SK-N-SH (cell line): ENCODE results near the gene BMPR1A. TPM values are rescaled to one million over a fixed set of nuclear protein-coding genes. Genes with fewer than 3 reads are reported as not detected.

Source experiments
- CTCF ChIA-PET: fragments of 300-600, 350-600 bp; formaldehyde crosslinking; extraction: SDS; loops from one replicate; lab custom pipeline; 2021; lab: Yijun Ruan, JAX
- POLR2A ChIA-PET: fragments of 350-600 bp; sonication (Branson Sonifier 250); formaldehyde crosslinking; extraction: SDS; loops from one replicate; lab custom pipeline; 2020; ENCODE audit warnings: antibody characterized with exemption, inconsistent platforms; lab: Yijun Ruan, JAX
- DNase-seq: peaks from one replicate; pipeline ENCODE4 v3.0.0; 2012
- H2AFZ ChIP-seq: fragments of 200-600 bp; sonication (generic); 2 replicates; pipeline ENCODE4 v1.8.1; 2016; ENCODE audit warnings: antibody characterized with exemption, mild to moderate bottlenecking, low read depth
- H3F3A ChIP-seq: fragments of 200-600 bp; sonication (generic); replicated peaks from 2 replicates; pipeline ENCODE3; 2016; ENCODE audit warnings: antibody characterized with exemption, mild to moderate bottlenecking; ENCODE audit not compliant: insufficient read depth
- H3K27ac ChIP-seq, 2 experiments: fragments of 200-500 bp in 1 of 2; fragments of 200-600 bp in 1 of 2; sonication (Bioruptor generic) in 1 of 2; sonication (generic), shearing (Covaris generic) in 1 of 2; 2 replicates each; pipeline versions ENCODE4 v1.5.1 to v1.6.1; 2014 to 2016; ENCODE audit warnings: low read depth in 2 of 2, inconsistent platforms in 1 of 2, low read length in 1 of 2, mild to moderate bottlenecking in 1 of 2, mixed read lengths in 1 of 2
- H3K27me3 ChIP-seq: fragments of 200-600 bp; sonication (generic), shearing (Covaris generic); 2 replicates; pipeline ENCODE4 v1.6.1; 2016; ENCODE audit warnings: mixed run types; ENCODE audit not compliant: insufficient read depth
- H3K36me3 ChIP-seq, 2 experiments: fragments of 200-500 bp in 1 of 2; fragments of 200-600 bp in 1 of 2; sonication (Bioruptor generic) in 1 of 2; sonication (generic) in 1 of 2; replicated peaks in 1 of 2; 2 replicates each; pipeline versions ENCODE3 to v1.5.1; 2014 to 2016; ENCODE audit warnings: low read length in 1 of 2, mild to moderate bottlenecking in 1 of 2; ENCODE audit not compliant: insufficient read depth in 2 of 2, control insufficient read depth in 1 of 2
- H3K4me1 ChIP-seq, 2 experiments: fragments of 200-500 bp in 1 of 2; fragments of 200-600 bp in 1 of 2; sonication (Bioruptor generic) in 1 of 2; sonication (generic), shearing (Covaris generic) in 1 of 2; 2 replicates each; pipeline versions ENCODE4 v1.5.1 to v1.6.1; 2014 to 2016; ENCODE audit warnings: low read depth in 1 of 2, low read length in 1 of 2, mixed run types in 1 of 2; ENCODE audit not compliant: insufficient read depth in 2 of 2, control insufficient read depth in 1 of 2
- H3K4me2 ChIP-seq: fragments of 200-600 bp; sonication (generic), shearing (Covaris generic); 2 replicates; pipeline ENCODE4 v1.6.1; 2017; ENCODE audit warnings: mixed run types
- H3K4me3 ChIP-seq, 2 experiments: fragments of 200-500 bp in 1 of 2; fragments of 200-600 bp in 1 of 2; sonication (Bioruptor generic) in 1 of 2; sonication (generic), shearing (Covaris generic) in 1 of 2; 2 replicates each; pipeline versions ENCODE4 v1.5.1 to v1.8.1; 2014 to 2016; ENCODE audit warnings: low read depth in 2 of 2, inconsistent platforms in 1 of 2, low read length in 1 of 2, mild to moderate bottlenecking in 1 of 2, mixed read lengths in 1 of 2, moderate library complexity in 1 of 2
- H3K79me2 ChIP-seq: fragments of 200-600 bp; sonication (generic); 2 replicates; pipeline ENCODE4 v1.8.1; 2017; ENCODE audit warnings: mild to moderate bottlenecking; ENCODE audit not compliant: insufficient read depth
- H3K9ac ChIP-seq: fragments of 200-600 bp; sonication (generic); 2 replicates; pipeline ENCODE4 v1.6.1; 2017; ENCODE audit warnings: mixed run types
- H3K9me2 ChIP-seq: fragments of 200-600 bp; sonication (generic); 2 replicates; pipeline ENCODE4 v1.6.1; 2017; ENCODE audit warnings: mixed run types
- H3K9me3 ChIP-seq: fragments of 200-600 bp; sonication (generic); 2 replicates; pipeline ENCODE4 v1.6.1; 2017; ENCODE audit warnings: mixed run types, mild to moderate bottlenecking, moderate library complexity
- H4K20me1 ChIP-seq: fragments of 200-600 bp; sonication (generic); 2 replicates; pipeline ENCODE4 v1.6.1; 2017; ENCODE audit warnings: mild to moderate bottlenecking, mixed run types; ENCODE audit not compliant: insufficient read depth
- ELF1 ChIP-seq: IDR thresholded peaks from 2 replicates; pipeline ENCODE4 v1.4.0; 2012
- EP300 ChIP-seq, 2 experiments: IDR thresholded peaks; 2 replicates each; pipeline versions ENCODE4 v1.4.0 to v1.6.1; 2012; ENCODE audit warnings: borderline replicate concordance in 1 of 2, low read depth in 1 of 2, low read length in 1 of 2
- GABPA ChIP-seq: IDR thresholded peaks from 2 replicates; pipeline ENCODE4 v1.4.0; 2012; ENCODE audit warnings: low read depth, mild to moderate bottlenecking
- GATA2 ChIP-seq: sonication (generic); formaldehyde crosslinking; IDR thresholded peaks from 2 replicates; pipeline ENCODE4 v1.5.0; 2020; ENCODE audit warnings: mild to moderate bottlenecking, missing genetic modification reagents
- JUND ChIP-seq: IDR thresholded peaks from 2 replicates; pipeline ENCODE4 v1.4.0; 2012
- MEF2A ChIP-seq: IDR thresholded peaks from 2 replicates; pipeline ENCODE4 v1.4.0; 2012; ENCODE audit warnings: low read depth, borderline replicate concordance
- PBX3 ChIP-seq: IDR thresholded peaks from 2 replicates; pipeline ENCODE4; 2012
- RFX5 ChIP-seq: IDR thresholded peaks from 2 replicates; pipeline ENCODE4 v1.6.1; 2012; ENCODE audit warnings: mild to moderate bottlenecking, improper control_type of control experiment, low read length
- SIN3A ChIP-seq: IDR thresholded peaks from 2 replicates; pipeline ENCODE4 v1.6.1; 2012; ENCODE audit warnings: low read depth, mild to moderate bottlenecking, low read length, moderate library complexity, borderline replicate concordance
- SMC3 ChIP-seq: IDR thresholded peaks from 2 replicates; pipeline ENCODE4 v1.6.1; 2012; ENCODE audit warnings: low read depth, low read length, improper control_type of control experiment
- TCF12 ChIP-seq: IDR thresholded peaks from 2 replicates; pipeline ENCODE4 v1.4.0; 2012
- USF1 ChIP-seq: IDR thresholded peaks from 2 replicates; pipeline ENCODE4 v1.4.0; 2012; ENCODE audit warnings: low read depth, borderline replicate concordance
- YY1 ChIP-seq: IDR thresholded peaks from 2 replicates; pipeline ENCODE4 v1.4.0; 2012; ENCODE audit warnings: low read depth, mild to moderate bottlenecking
- WGBS: methylation state at CpG from one replicate; pipeline ENCODE4 v1.1.6; 2017; ENCODE audit warnings: low lambda C conversion rate; 5-methylcytosine and 5-hydroxymethylcytosine counted together
- polyA plus RNA-seq, 3 experiments: library from polyadenylated mRNA; depleted of rRNA; stranded (reverse); fragments of >200 nt; gene quantifications; 2 replicates each; pipeline ENCODE4 v1.2.3, GENCODE V29; 2012
- TF ChIP-seq, protein P1 (sequence below): IDR thresholded peaks from 2 replicates; pipeline ENCODE4 v1.6.1; 2012; ENCODE audit warnings: mild to moderate bottlenecking, low read depth, low read length, moderate library complexity

BMPR1A gene
- polyA plus RNA-seq, 1 of the 3 experiments (the other 2 are of a cell fraction) = 12.7 TPM

- TF ChIP-seq PBX3 (no peak), EP300 (IDR thresholded peaks at IDR 0.05; ENCODE audit: borderline replicate concordance in 1 of 2, low read depth in 1 of 2, low read length in 1 of 2) (no peak)
Observed at GRCh38 chr10:86819567-86819966, 63.1 kb downstream of the BMPR1A start (continued).

- no peak for DNase-seq
- H3K9me3 ChIP-seq = no peaks in the 10 kb centered on the region
- H2AFZ ChIP-seq = no peak overlapping the region
- H3K4me1 ChIP-seq = peaks cover 3 to 4% of the 10 kb centered on the region in 2 experiments; a peak in 3 of 4 replicates
- H3F3A ChIP-seq = peaks cover 5% of the 10 kb centered on the region
- TF ChIP-seq, protein P1, sequence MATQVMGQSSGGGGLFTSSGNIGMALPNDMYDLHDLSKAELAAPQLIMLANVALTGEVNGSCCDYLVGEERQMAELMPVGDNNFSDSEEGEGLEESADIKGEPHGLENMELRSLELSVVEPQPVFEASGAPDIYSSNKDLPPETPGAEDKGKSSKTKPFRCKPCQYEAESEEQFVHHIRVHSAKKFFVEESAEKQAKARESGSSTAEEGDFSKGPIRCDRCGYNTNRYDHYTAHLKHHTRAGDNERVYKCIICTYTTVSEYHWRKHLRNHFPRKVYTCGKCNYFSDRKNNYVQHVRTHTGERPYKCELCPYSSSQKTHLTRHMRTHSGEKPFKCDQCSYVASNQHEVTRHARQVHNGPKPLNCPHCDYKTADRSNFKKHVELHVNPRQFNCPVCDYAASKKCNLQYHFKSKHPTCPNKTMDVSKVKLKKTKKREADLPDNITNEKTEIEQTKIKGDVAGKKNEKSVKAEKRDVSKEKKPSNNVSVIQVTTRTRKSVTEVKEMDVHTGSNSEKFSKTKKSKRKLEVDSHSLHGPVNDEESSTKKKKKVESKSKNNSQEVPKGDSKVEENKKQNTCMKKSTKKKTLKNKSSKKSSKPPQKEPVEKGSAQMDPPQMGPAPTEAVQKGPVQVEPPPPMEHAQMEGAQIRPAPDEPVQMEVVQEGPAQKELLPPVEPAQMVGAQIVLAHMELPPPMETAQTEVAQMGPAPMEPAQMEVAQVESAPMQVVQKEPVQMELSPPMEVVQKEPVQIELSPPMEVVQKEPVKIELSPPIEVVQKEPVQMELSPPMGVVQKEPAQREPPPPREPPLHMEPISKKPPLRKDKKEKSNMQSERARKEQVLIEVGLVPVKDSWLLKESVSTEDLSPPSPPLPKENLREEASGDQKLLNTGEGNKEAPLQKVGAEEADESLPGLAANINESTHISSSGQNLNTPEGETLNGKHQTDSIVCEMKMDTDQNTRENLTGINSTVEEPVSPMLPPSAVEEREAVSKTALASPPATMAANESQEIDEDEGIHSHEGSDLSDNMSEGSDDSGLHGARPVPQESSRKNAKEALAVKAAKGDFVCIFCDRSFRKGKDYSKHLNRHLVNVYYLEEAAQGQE = no peak
- TF ChIP-seq SMC3 = no peak
- no peak for TF ChIP-seq SIN3A
- 97% methylated on average over 5 of the region's 5 CpGs for WGBS
- H3K27me3 ChIP-seq = no peaks in the 10 kb centered on the region
- CTCF ChIA-PET = interaction anchor here (0.9 to 1.3 kb wide), 3 partner anchors 9 to 26 kb away, joined by 3 to 4 read pairs (median 3); no protein-coding TSS in a partner anchor
- H3K9ac ChIP-seq = no peak overlapping the region
- no peak overlapping the region for H3K4me3 ChIP-seq
- no peaks in the 10 kb centered on the region for H3K9me2 ChIP-seq
- peaks cover 57% of the 10 kb centered on the region for H4K20me1 ChIP-seq
- no peak overlapping the region for H3K4me2 ChIP-seq
- H3K27ac ChIP-seq = no peak overlapping the region
- H3K79me2 ChIP-seq = peaks cover 100% of the 10 kb centered on the region
- POLR2A ChIA-PET = no interaction called here
- H3K36me3 ChIP-seq = peaks cover 0 to 15% of the 10 kb centered on the region in 2 experiments
Observed at GRCh38 chr10:86820509-86820908, 64.1 kb downstream of the BMPR1A start.

DNA sequence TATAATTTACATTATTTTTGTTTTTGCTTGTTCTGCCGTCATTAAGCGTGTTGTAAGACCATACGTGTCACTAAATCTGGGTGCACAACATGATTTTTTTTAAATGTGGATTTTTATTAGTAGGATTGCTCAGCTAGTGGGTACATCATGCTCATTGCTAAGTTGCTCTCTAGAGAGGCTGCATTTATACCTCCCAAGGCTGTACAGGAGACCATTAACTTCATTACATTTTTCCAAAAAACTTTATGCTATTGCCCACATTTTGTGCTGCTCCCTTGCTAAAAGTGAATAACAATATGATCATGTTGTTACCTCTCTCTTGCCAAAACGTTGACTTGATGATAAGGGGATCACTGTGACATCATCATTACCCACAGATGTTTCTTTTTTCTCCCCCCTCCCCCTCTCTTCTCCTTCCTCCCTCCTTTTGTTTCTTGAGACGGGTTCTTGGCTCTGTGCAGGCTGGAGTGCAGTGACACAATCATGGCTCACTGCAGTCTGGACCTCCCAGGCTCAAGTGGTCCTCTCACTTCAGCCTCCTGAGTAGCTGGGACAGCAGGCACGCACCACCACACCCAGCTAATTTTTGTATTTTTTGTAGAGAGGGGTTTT, 65.1 kb downstream of the BMPR1A start:
- H3K27ac ChIP-seq = no peak overlapping the region
- H3K9me2 ChIP-seq = no peaks in the 10 kb centered on the region
- WGBS = 74% methylated on average over 6 of the region's 6 CpGs
- H3K4me2 ChIP-seq = no peak overlapping the region
- peaks cover 61% of the 10 kb centered on the region for H4K20me1 ChIP-seq
- no peak overlapping the region for H2AFZ ChIP-seq
- peaks cover 5% of the 10 kb centered on the region for H3F3A ChIP-seq
- no peak for DNase-seq
- POLR2A ChIA-PET = no interaction called here
- H3K4me3 ChIP-seq = no peak overlapping the region
- no peaks in the 10 kb centered on the region for H3K27me3 ChIP-seq
- peaks cover 100% of the 10 kb centered on the region for H3K79me2 ChIP-seq
- no peaks in the 10 kb centered on the region for H3K9me3 ChIP-seq
- CTCF ChIA-PET = interaction anchor here (1.0 to 1.3 kb wide), 2 partner anchors 10 to 27 kb away, joined by 3 to 4 read pairs; no protein-coding TSS in a partner anchor
- H3K4me1 ChIP-seq = peaks cover 0 to 2% of the 10 kb centered on the region in 2 experiments; a peak in 1 of 4 replicates
- peaks cover 0 to 15% of the 10 kb centered on the region in 2 experiments for H3K36me3 ChIP-seq
- no peak overlapping the region for H3K9ac ChIP-seq
- TF ChIP-seq ELF1 (no peak), PBX3 (no peak), SMC3 (no peak), MEF2A (no peak), USF1 (no peak), RFX5 (no peak), JUND (no peak), YY1 (no peak), TCF12 (no peak), GABPA (no peak), GATA2 (no peak)
- TF ChIP-seq, protein P1 = no peak
